K562 (cell line): ENCODE results near the gene CCL21. TPM values are rescaled to one million over a fixed set of nuclear protein-coding genes. Genes with fewer than 3 reads are reported as not detected.

Experiments
- ATAC-seq: fragments of 200-7000 bp; cut with Tn5 transposase; 3 replicates; pipeline ENCODE4 v1.9.1; 2020; ENCODE audit warnings: moderate library complexity
- BruUV-seq: library from RNA; stranded (reverse); fragments of 400-500 nt; replicated peaks from 2 replicates; lab custom pipeline; 2021; lab: Mats Ljungman, UMichigan
- CTCF ChIA-PET: fragments of 300-600 bp; formaldehyde crosslinking; extraction: SDS; loops from one replicate; lab custom pipeline; 2021; ENCODE audit warnings: low intra/inter-chr PET ratio; lab: Yijun Ruan, JAX
- POLR2A ChIA-PET: fragments of 300-600, 350-650 bp; sonication (Branson Sonifier 250); formaldehyde crosslinking; extraction: SDS; loops from one replicate; lab custom pipeline; 2021; ENCODE audit warnings: antibody characterized with exemption, inconsistent platforms; lab: Yijun Ruan, JAX
- DNase-seq, 4 experiments: peaks; one replicate each; pipeline versions ENCODE4 v3.0.0 to v3.0.0-alpha.2; 2011 to 2018; ENCODE audit warnings: low spot score in 3 of 4, mixed read lengths in 3 of 4; ENCODE audit errors: extremely low read depth in 1 of 4
- FAIRE-seq: peaks from 2 replicates; lab custom pipeline; 2011; peaks lifted over from hg19 to GRCh38; lab: Jason Lieb, UNC
- H2AFZ ChIP-seq: 2 replicates; pipeline ENCODE4 v1.6.0; 2011; ENCODE audit warnings: low read depth, low read length, control low read depth, inconsistent platforms
- H3K27ac ChIP-seq: fragments of 200-600 bp; 3 replicates; pipeline ENCODE4 v1.8.0; 2011; ENCODE audit warnings: low read depth, mild to moderate bottlenecking, control low read depth, inconsistent platforms, low read length, moderate library complexity, mixed read lengths; ENCODE audit errors: extremely low read depth
- H3K27me3 ChIP-seq, 2 experiments: fragments of 300-600 bp in 1 of 2; 2 replicates in 1 of 2; 3 replicates in 1 of 2; pipeline versions ENCODE4 v1.6.0 to v1.8.0; 2011; ENCODE audit warnings: inconsistent platforms in 2 of 2, low read length in 2 of 2, mild to moderate bottlenecking in 1 of 2, mixed read lengths in 1 of 2, moderate library complexity in 1 of 2; ENCODE audit not compliant: control insufficient read depth in 2 of 2, insufficient read depth in 2 of 2
- H3K36me3 ChIP-seq: fragments of 300-600 bp; 3 replicates; pipeline ENCODE4 v1.8.0; 2011; ENCODE audit warnings: mild to moderate bottlenecking, low read length, inconsistent platforms; ENCODE audit not compliant: control insufficient read depth, insufficient read depth
- H3K4me1 ChIP-seq, 2 experiments: fragments of 200-600 bp in 1 of 2; replicated peaks in 1 of 2; 2 replicates in 1 of 2; 3 replicates in 1 of 2; pipeline versions ENCODE4 v1.5.1 to v1.8.0; 2011; ENCODE audit warnings: inconsistent platforms in 2 of 2, low read length in 2 of 2, mild to moderate bottlenecking in 1 of 2, mixed read lengths in 1 of 2, moderate library complexity in 1 of 2; ENCODE audit not compliant: control insufficient read depth in 2 of 2, insufficient read depth in 2 of 2
- H3K4me2 ChIP-seq: 2 replicates; pipeline ENCODE4 v1.6.1; 2011; ENCODE audit warnings: low read length, control low read depth, inconsistent platforms, mixed read lengths; ENCODE audit not compliant: insufficient read depth
- H3K4me3 ChIP-seq: fragments of 200-600 bp; sonication (generic), shearing (Covaris generic); 2 replicates; pipeline ENCODE4 v1.5.1; 2016; ENCODE audit warnings: control low read depth, inconsistent platforms
- H3K79me2 ChIP-seq: fragments of 200-600 bp; 3 replicates; pipeline ENCODE4 v1.8.0; 2011; ENCODE audit warnings: low read length, inconsistent platforms; ENCODE audit not compliant: control insufficient read depth, insufficient read depth
- H3K9ac ChIP-seq, 2 experiments: 2 replicates each; pipeline versions ENCODE4 v1.6.0 to v1.6.1; 2011; ENCODE audit warnings: low read depth in 2 of 2, low read length in 2 of 2, control low read depth in 1 of 2, inconsistent platforms in 1 of 2, mild to moderate bottlenecking in 1 of 2, mixed read lengths in 1 of 2; ENCODE audit not compliant: insufficient read depth in 1 of 2
- H3K9me1 ChIP-seq: one replicate; pipeline ENCODE4 v1.6.0; 2011; ENCODE audit warnings: inconsistent platforms, mild to moderate bottlenecking, low read length, moderate library complexity; ENCODE audit not compliant: control insufficient read depth, insufficient read depth
- H3K9me3 ChIP-seq: replicated peaks from 2 replicates; pipeline ENCODE4 v1.5.1; 2011; ENCODE audit warnings: low read depth, low read length, inconsistent platforms; ENCODE audit not compliant: control insufficient read depth, insufficient read depth
- H4K20me1 ChIP-seq: replicated peaks from 2 replicates; pipeline ENCODE4 v1.6.1; 2011; ENCODE audit warnings: low read length, inconsistent platforms, mixed read lengths; ENCODE audit not compliant: control insufficient read depth, insufficient read depth
- SIX5 ChIP-seq, 2 experiments: IDR thresholded peaks; 2 replicates each; pipeline ENCODE4 v1.6.1; 2011; ENCODE audit warnings: low read length in 2 of 2, borderline replicate concordance in 1 of 2, low read depth in 1 of 2, mild to moderate bottlenecking in 1 of 2, moderate library complexity in 1 of 2; ENCODE audit not compliant: insufficient read depth in 1 of 2
- WGBS: fragments of 100-300 bp; shearing (Covaris generic); methylation state at CpG from one replicate; pipeline ENCODE4 v1.1.6; 2016; ENCODE audit warnings: low coverage, mixed read lengths; ENCODE audit not compliant: insufficient coverage; ENCODE audit errors: missing lambda C conversion rate; 5-methylcytosine and 5-hydroxymethylcytosine counted together
- in situ Hi-C: fragments of 300-500 bp; cut with MboI; formaldehyde crosslinking; loops from 4 replicates; pipeline ENCODE4 v1.15.0; 2018; ENCODE audit warnings: inconsistent platforms, mixed read lengths
- intact Hi-C: fragments of 100-400 bp; cut with micrococcal nuclease; formaldehyde crosslinking; loops from 2 replicates; pipeline ENCODE4 v1.14.2; 2022
- polyA plus RNA-seq, 8 experiments: library from polyadenylated mRNA; depleted of rRNA in 4 of 8; stranded (reverse) in 5 of 8; unstranded in 3 of 8; fragments of >200 nt; fragmentation: Nextera tagmentation in 2 of 8; fragmentation: Illumina TruSeq in 1 of 8; extraction: Ambion mirVana in 2 of 8; extraction: Trizol in 1 of 8; gene quantifications; 2 replicates each; pipeline versions ENCODE4 v1.2.1 to v1.2.3, GENCODE V29; 2011 to 2014; ENCODE audit warnings: inconsistent platforms in 1 of 8, missing spikeins in 1 of 8
- total RNA-seq, 7 experiments: library from RNA; depleted of rRNA in 6 of 7; stranded (reverse); fragments of >200 nt in 6 of 7; fragmentation: Illumina TruSeq in 2 of 7; extraction: Trizol in 2 of 7; gene quantifications; 2 replicates each; pipeline versions ENCODE4 v1.2.1 to v1.2.3, GENCODE V29; 2011 to 2021; ENCODE audit warnings: low replicate concordance in 1 of 7
- TF ChIP-seq, protein P1 (sequence below): fragments of 250-450 bp; sonication (Bioruptor Pico); IDR thresholded peaks from 2 replicates; pipeline ENCODE4 v1.4.0; 2020; ENCODE audit warnings: mild to moderate bottlenecking, moderate library complexity

CCL21 gene
- total and polyA plus RNA-seq, 9 of the 15 experiments (the other 6 are each of a cell fraction or from before 2014, with no cell fraction given), result not detected

DNA sequence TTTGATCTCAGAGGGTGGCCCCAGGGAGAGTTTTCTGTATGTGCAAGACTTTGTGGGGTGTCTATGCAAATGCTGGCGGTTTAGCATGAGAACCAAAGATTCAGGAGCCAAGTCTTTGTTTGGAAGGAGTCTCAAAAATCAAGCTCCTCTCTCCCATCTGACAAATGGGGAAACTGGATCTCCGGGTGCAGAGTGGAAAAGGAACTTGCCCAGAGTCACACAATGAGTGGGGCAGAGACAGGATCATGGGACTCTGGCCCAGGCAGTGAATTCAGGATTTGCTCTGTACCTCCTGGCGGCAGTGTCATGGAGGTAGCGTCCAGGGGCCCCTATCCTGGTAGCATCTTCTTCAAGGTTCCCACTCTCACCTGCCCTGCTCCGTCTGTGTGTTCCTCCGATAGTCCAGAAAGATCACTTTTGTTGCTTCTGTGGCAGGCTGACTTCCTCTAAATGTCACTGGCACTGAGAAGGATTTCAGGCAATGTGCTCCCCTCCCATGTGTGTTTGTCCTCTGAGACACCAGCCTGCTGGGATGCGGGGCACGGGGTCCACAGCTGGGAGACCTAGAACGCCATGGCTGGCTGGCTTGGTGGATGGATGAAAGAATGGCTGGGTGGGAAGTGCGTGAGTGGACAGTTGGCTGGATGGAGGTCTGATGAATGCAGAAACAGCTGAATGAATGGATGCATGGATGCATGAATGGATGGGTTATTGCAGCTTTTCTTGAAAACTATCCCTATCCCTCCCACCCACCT is 22.5 kb downstream of the CCL21 start:
- Histone ChIP-seq H4K20me1 (peaks cover 3% of the 10 kb centered on the region; the same call in 1 of the 2 replicates), H2AFZ (no peak overlapping the region), H3K79me2 (no peaks in the 10 kb centered on the region), H3K36me3 (no peaks in the 10 kb centered on the region), H3K9me1 (no peaks in the 10 kb centered on the region), H3K4me3 (no peak overlapping the region), H3K4me1 (no peaks in the 10 kb centered on the region), H3K27ac (no peak overlapping the region), H3K9me3 (no peaks in the 10 kb centered on the region), H3K9ac (no peak overlapping the region), H3K4me2 (no peak overlapping the region), H3K27me3 (no peaks in the 10 kb centered on the region)
- POLR2A ChIA-PET, result interaction anchor here (0.6 to 0.9 kb wide), 2 partner anchors 11 to 416 kb away, joined by 3 read pairs; no protein-coding TSS in a partner anchor
- intact Hi-C loops (no loop called here), in situ Hi-C loops (no loop called here)
- TF ChIP-seq, protein P1, sequence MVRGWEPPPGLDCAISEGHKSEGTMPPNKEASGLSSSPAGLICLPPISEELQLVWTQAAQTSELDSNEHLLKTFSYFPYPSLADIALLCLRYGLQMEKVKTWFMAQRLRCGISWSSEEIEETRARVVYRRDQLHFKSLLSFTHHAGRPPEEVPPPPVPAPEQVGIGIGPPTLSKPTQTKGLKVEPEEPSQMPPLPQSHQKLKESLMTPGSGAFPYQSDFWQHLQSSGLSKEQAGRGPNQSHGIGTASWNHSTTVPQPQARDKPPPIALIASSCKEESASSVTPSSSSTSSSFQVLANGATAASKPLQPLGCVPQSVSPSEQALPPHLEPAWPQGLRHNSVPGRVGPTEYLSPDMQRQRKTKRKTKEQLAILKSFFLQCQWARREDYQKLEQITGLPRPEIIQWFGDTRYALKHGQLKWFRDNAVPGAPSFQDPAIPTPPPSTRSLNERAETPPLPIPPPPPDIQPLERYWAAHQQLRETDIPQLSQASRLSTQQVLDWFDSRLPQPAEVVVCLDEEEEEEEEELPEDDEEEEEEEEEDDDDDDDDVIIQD, result no peak
- no peak for TF ChIP-seq SIX5 (IDR thresholded peaks at IDR 0.05; ENCODE audit: borderline replicate concordance in 1 of 2, insufficient read depth in 1 of 2, low read depth in 1 of 2, low read length in 2 of 2)
- 22% methylated on average over 7 of the region's 10 CpGs for WGBS
- no peak for FAIRE-seq
- ATAC-seq, result no peak
- DNase-seq, result no peak
- no TSS peak for BruUV-seq
- CTCF ChIA-PET, result no interaction called here
